ENCODE measurements around the gene NKAPL. TPM values are rescaled to one million over a fixed set of nuclear protein-coding genes. Genes with fewer than 3 reads are reported as not detected.

The NKAPL gene
- total RNA-seq, 2 donors from 2014 or later = 0.25 to 0.29 TPM

- no peak overlapping the region for H3K27ac ChIP-seq
- DNase-seq = no peak
- no peaks in the 10 kb centered on the region for H3K36me3 ChIP-seq
- no peak overlapping the region for H3K4me3 ChIP-seq
- intact Hi-C loops (cut with DNase I) = loop anchor here (10.0 kb wide), 1 partner anchor 116 kb away; no protein-coding TSS in a partner anchor
- H3K9ac ChIP-seq (ENCODE audit: low read depth in 2 of 2, low read length in 2 of 2) = no peak overlapping the region
- no peaks in the 10 kb centered on the region for H3K27me3 ChIP-seq
- H3K4me1 ChIP-seq = peaks cover 6% of the 10 kb centered on the region
- no peak for TF ChIP-seq CTCF (IDR thresholded peaks at IDR 0.05)
- H3K9me3 ChIP-seq = no peaks in the 10 kb centered on the region
Observed at GRCh38 chr6:28250747-28251146, 8.3 kb upstream of the NKAPL start.

DNA sequence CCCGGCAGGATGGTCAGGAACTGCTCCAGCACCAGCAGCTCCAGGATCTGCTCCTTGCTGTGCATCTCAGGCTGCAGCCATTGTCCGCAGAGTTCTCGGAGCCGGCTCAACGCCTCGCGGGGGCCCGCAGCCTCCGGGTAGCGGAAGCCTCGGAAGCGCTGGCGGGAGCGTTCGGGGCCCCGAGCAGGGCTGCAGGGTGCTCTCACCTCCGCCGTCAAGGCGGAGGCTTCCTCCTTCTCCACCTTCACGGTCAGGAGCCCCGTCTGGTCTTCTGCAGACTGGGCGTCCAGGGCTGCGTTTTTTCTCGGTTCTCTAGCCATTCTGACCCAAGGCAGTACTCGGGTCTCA is 7.5 kb upstream of the NKAPL start:
- Histone ChIP-seq H3K4me1 (peaks cover 6% of the 10 kb centered on the region), H3K9me3 (no peaks in the 10 kb centered on the region), H3K4me3 (peak overlapping the region; percentile 87), H3K36me3 (no peaks in the 10 kb centered on the region), H3K9ac (ENCODE audit: low read depth in 2 of 2, low read length in 2 of 2) (peak overlapping the region; percentile 56 to 90), H3K27ac (peak overlapping the region; percentile 49), H3K27me3 (no peaks in the 10 kb centered on the region)
- DNase-seq = no peak
- intact Hi-C loops (cut with DNase I) = loop anchor here (10.0 kb wide), 1 partner anchor 117 kb away; no protein-coding TSS in a partner anchor
- no peak for TF ChIP-seq CTCF (IDR thresholded peaks at IDR 0.05)

- DNase-seq = peak; percentile 87
- peak within 1 kb of the TSS; percentile 49 for H3K27ac ChIP-seq
- intact Hi-C loops (cut with DNase I) = loop anchor here (10.0 kb wide), 1 partner anchor 117 kb away; no protein-coding TSS in a partner anchor
- H3K4me1 ChIP-seq = peaks cover 6% of the 10 kb centered on the region
- no peaks in the 10 kb centered on the region for H3K36me3 ChIP-seq
- H3K27me3 ChIP-seq = no peaks in the 10 kb centered on the region
- H3K9ac ChIP-seq (ENCODE audit: low read depth in 2 of 2, low read length in 2 of 2) = peak within 1 kb of the TSS; percentile 56 to 90
- peak within 1 kb of the TSS; percentile 87 for H3K4me3 ChIP-seq
- TF ChIP-seq CTCF (IDR thresholded peaks at IDR 0.05) = no peak
- no peaks in the 10 kb centered on the region for H3K9me3 ChIP-seq
Observed at GRCh38 chr6:28252009-28252975, 6.8 kb upstream of the NKAPL start, which contains the start of gene ZKSCAN4. TSS of gene ZKSCAN4 (minus strand) at chr6:28252269. CDS start at chr6:28251980, 289 bp downstream.

GRCh38 chr6:28254121-28254519 is 5.0 kb upstream of the NKAPL start:
- Histone ChIP-seq H3K27ac (no peak overlapping the region), H3K36me3 (no peaks in the 10 kb centered on the region)

More at GRCh38 chr6:28254121-28254519, 5.0 kb upstream of the NKAPL start:
- TF ChIP-seq CTCF (IDR thresholded peaks at IDR 0.05) = no peak
- no peak overlapping the region for H3K9ac ChIP-seq (ENCODE audit: low read depth in 2 of 2, low read length in 2 of 2)
- DNase-seq = no peak
- intact Hi-C loops (cut with DNase I) = loop anchor here (10.0 kb wide), 1 partner anchor 119 kb away; no protein-coding TSS in a partner anchor
- H3K4me3 ChIP-seq = no peak overlapping the region
- H3K27me3 ChIP-seq = no peaks in the 10 kb centered on the region
- peaks cover 6% of the 10 kb centered on the region for H3K4me1 ChIP-seq
- no peaks in the 10 kb centered on the region for H3K9me3 ChIP-seq

Measured in colonic mucosa (tissue), 4 donors.